OCI-LY1 (cell line): Measurements from ENCODE around the gene CPEB4.

Experiments
- H2AFZ ChIP-seq: fragments of 200-600 bp; sonication (generic), shearing (Covaris generic); 2 replicates; pipeline ENCODE4 v1.6.0; 2014; ENCODE audit warnings: antibody characterized with exemption, mild to moderate bottlenecking, low read length
- H3F3A ChIP-seq: fragments of 200-600 bp; sonication (generic), shearing (Covaris generic); 2 replicates; pipeline ENCODE4 v1.6.0; 2014; ENCODE audit warnings: mild to moderate bottlenecking, antibody characterized with exemption, low read length, moderate library complexity; ENCODE audit not compliant: insufficient read depth
- H3K27ac ChIP-seq: fragments of 200-600 bp; sonication (generic); 2 replicates; pipeline ENCODE4 v1.5.1; 2014; ENCODE audit warnings: low read length, mixed run types, mild to moderate bottlenecking, low read depth; ENCODE audit not compliant: poor library complexity, severe bottlenecking
- H3K27me3 ChIP-seq: fragments of 200-600 bp; sonication (generic); 2 replicates; pipeline ENCODE4 v1.6.0; 2014; ENCODE audit warnings: antibody characterized with exemption, mild to moderate bottlenecking, low read length, moderate library complexity; ENCODE audit not compliant: insufficient read depth
- H3K36me3 ChIP-seq: fragments of 200-600 bp; sonication (generic); 2 replicates; pipeline ENCODE4 v1.6.1; 2014; ENCODE audit warnings: mild to moderate bottlenecking, antibody characterized with exemption, low read length, moderate library complexity, mixed read lengths; ENCODE audit not compliant: insufficient read depth
- H3K4me1 ChIP-seq: fragments of 200-600 bp; sonication (generic); 2 replicates; pipeline ENCODE4 v1.5.1; 2014; ENCODE audit warnings: mild to moderate bottlenecking, low read length, moderate library complexity; ENCODE audit not compliant: insufficient read depth, severe bottlenecking
- H3K4me2 ChIP-seq: fragments of 200-600 bp; sonication (generic), shearing (Covaris generic); 2 replicates; pipeline ENCODE4 v1.6.1; 2014; ENCODE audit warnings: low read length
- H3K4me3 ChIP-seq: fragments of 200-600 bp; sonication (generic); 2 replicates; pipeline ENCODE4 v1.5.1; 2014; ENCODE audit warnings: low read length, low read depth, mild to moderate bottlenecking, mixed read lengths; ENCODE audit not compliant: poor library complexity, severe bottlenecking
- H3K79me2 ChIP-seq: fragments of 200-600 bp; shearing (Covaris generic); 2 replicates; pipeline ENCODE4 v1.6.1; 2016; ENCODE audit warnings: mixed run types, low read length, mixed read lengths; ENCODE audit not compliant: insufficient read depth
- H3K9ac ChIP-seq: fragments of 200-600 bp; sonication (generic), shearing (Covaris generic); 2 replicates; pipeline ENCODE4 v1.6.1; 2014; ENCODE audit warnings: mild to moderate bottlenecking, low read length, mixed read lengths
- H3K9me2 ChIP-seq: fragments of 200-600 bp; sonication (generic), shearing (Covaris generic); 2 replicates; pipeline ENCODE4 v1.6.1; 2014; ENCODE audit warnings: low read depth, mild to moderate bottlenecking, low read length, mixed read lengths
- H3K9me3 ChIP-seq: fragments of 200-600 bp; shearing (Covaris generic); 2 replicates; pipeline ENCODE4 v1.6.1; 2014; ENCODE audit warnings: low read length, mixed read lengths
- H4K20me1 ChIP-seq: fragments of 200-600 bp; sonication (generic), shearing (Covaris generic); 2 replicates; pipeline ENCODE4 v1.6.0; 2016; ENCODE audit warnings: mild to moderate bottlenecking, low read length; ENCODE audit not compliant: insufficient read depth
- EZH2 ChIP-seq: fragments of 200-600 bp; sonication (generic), shearing (Covaris generic); IDR thresholded peaks from 2 replicates; pipeline ENCODE4 v1.8.0; 2017; ENCODE audit warnings: borderline replicate concordance, mixed run types, mild to moderate bottlenecking, antibody characterized with exemption, low read length, moderate library complexity, mixed read lengths
- TF ChIP-seq, protein P1 (sequence below): fragments of 200-600 bp; sonication (generic), shearing (Covaris generic); IDR thresholded peaks from 2 replicates; pipeline ENCODE4 v1.5.1; 2017; ENCODE audit warnings: mild to moderate bottlenecking, antibody characterized with exemption, low read length, moderate library complexity, mixed read lengths

The CPEB4 gene

GRCh38 chr5:173868096-173868880 is 19.9 kb upstream of the CPEB4 start:
- no peaks in the 10 kb centered on the region; the same call in 1 of the 2 replicates for H3K36me3 ChIP-seq
- no peaks in the 10 kb centered on the region for H3K27me3 ChIP-seq
- H2AFZ ChIP-seq, result no peak overlapping the region
- no peaks in the 10 kb centered on the region for H3K9me2 ChIP-seq
- no peak overlapping the region for H3K9ac ChIP-seq
- no peaks in the 10 kb centered on the region for H3F3A ChIP-seq
- H3K4me3 ChIP-seq, result no peak overlapping the region
- no peak overlapping the region for H3K4me2 ChIP-seq
- H4K20me1 ChIP-seq, result no peaks in the 10 kb centered on the region
- no peak overlapping the region for H3K27ac ChIP-seq
- H3K79me2 ChIP-seq, result no peaks in the 10 kb centered on the region
- H3K9me3 ChIP-seq, result no peaks in the 10 kb centered on the region
- TF ChIP-seq EZH2, result no peak
- peaks cover 51% of the 10 kb centered on the region for H3K4me1 ChIP-seq

DNA sequence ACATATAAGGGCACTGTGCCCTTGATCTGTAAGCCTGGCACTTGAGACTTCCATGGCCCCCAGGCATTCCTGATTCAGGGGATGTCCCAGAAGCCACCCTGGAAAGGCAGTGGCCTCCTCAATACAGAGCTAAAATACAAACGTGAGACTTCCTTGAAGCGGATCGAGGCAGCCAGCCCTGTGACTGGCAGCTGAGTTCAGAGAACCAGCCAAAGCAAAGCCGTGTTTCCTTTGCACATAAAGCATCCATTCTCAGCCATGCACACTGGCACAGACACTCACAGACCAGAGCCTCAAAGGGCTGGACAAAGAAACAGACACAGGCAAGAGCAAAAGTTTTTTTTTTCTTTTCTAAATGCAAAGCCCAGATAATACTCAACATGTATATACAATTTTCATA is 18.8 kb upstream of the CPEB4 start:
- Histone ChIP-seq H3K9ac (no peak overlapping the region), H3K27me3 (no peaks in the 10 kb centered on the region), H3K9me3 (no peaks in the 10 kb centered on the region), H3K79me2 (no peaks in the 10 kb centered on the region), H3K4me2 (no peak overlapping the region; the same call in 1 of the 2 replicates), H3K27ac (no peak overlapping the region), H3F3A (no peaks in the 10 kb centered on the region), H3K36me3 (no peaks in the 10 kb centered on the region; the same call in 1 of the 2 replicates), H3K9me2 (no peaks in the 10 kb centered on the region), H2AFZ (no peak overlapping the region), H3K4me3 (no peak overlapping the region), H3K4me1 (peaks cover 52% of the 10 kb centered on the region), H4K20me1 (no peaks in the 10 kb centered on the region)
- no peak for TF ChIP-seq EZH2
- TF ChIP-seq, protein P1, sequence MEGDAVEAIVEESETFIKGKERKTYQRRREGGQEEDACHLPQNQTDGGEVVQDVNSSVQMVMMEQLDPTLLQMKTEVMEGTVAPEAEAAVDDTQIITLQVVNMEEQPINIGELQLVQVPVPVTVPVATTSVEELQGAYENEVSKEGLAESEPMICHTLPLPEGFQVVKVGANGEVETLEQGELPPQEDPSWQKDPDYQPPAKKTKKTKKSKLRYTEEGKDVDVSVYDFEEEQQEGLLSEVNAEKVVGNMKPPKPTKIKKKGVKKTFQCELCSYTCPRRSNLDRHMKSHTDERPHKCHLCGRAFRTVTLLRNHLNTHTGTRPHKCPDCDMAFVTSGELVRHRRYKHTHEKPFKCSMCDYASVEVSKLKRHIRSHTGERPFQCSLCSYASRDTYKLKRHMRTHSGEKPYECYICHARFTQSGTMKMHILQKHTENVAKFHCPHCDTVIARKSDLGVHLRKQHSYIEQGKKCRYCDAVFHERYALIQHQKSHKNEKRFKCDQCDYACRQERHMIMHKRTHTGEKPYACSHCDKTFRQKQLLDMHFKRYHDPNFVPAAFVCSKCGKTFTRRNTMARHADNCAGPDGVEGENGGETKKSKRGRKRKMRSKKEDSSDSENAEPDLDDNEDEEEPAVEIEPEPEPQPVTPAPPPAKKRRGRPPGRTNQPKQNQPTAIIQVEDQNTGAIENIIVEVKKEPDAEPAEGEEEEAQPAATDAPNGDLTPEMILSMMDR, result no peak

DNA sequence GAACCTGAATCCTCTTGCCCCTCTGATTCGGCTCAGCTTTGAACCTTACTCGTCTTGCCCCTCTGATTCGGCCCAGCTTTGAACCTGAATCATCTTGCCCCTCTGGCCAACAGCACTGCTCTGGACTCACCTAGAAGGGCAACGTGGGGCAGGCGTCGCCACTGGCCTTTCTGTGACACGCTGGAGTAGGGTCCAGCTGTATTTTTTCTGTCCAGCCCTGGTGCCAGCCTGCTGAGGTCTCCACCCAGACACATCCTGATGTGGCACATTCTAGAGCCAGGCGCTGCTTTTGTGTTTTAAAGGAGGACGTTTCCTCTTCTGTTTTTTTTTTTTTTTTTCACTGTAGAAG is 15.2 kb upstream of the CPEB4 start:
- Histone ChIP-seq H3K27me3 (no peaks in the 10 kb centered on the region), H3K9me3 (no peaks in the 10 kb centered on the region), H3K9me2 (no peaks in the 10 kb centered on the region), H3K79me2 (no peaks in the 10 kb centered on the region), H3F3A (no peaks in the 10 kb centered on the region), H3K4me3 (no peak overlapping the region), H3K4me1 (peaks cover 42% of the 10 kb centered on the region), H3K9ac (peak overlapping the region; percentile 8; the same call in 1 of the 2 replicates), H3K27ac (peak overlapping the region; percentile 7), H2AFZ (no peak overlapping the region), H4K20me1 (no peaks in the 10 kb centered on the region), H3K36me3 (no peaks in the 10 kb centered on the region), H3K4me2 (peak overlapping the region; percentile 30; the same call in 1 of the 2 replicates)
- TF ChIP-seq EZH2, result no peak
- TF ChIP-seq, protein P1, result no peak
